NT2/D1 (cell line): ENCODE measurements around the gene PLSCR5.

ENCODE experiments used
- YY1 ChIP-seq: IDR thresholded peaks from 2 replicates; pipeline ENCODE4 v1.6.1; 2011; ENCODE audit not compliant: insufficient read length, insufficient read depth
- ZNF274 ChIP-seq: IDR thresholded peaks from 2 replicates; pipeline ENCODE4 v1.6.1; 2011; ENCODE audit warnings: mild to moderate bottlenecking, low read depth, low read length

DNA sequence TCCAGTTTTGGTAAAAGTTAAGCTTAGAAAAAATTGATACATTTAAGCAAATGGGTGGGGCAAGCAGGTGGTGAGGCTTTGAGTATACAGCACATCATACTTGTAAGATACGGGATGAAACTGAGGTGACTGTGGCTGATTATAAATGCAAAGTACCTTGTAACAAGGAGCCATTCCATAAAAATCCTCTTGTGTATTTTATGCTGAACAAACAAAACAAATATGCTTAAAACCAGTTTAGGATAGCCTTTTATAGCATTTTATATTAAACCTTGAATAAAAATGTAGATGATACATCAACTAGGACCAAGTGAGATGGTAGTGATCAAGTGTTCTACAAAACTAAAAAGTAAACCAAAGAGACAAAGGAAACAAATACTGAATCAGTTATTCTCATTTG lies 64.2 kb downstream of the PLSCR5 start:
- TF ChIP-seq ZNF274 (no peak), YY1 (no peak)
